Breast epithelium (tissue), 3 donors: ENCODE measurements around the gene FN3K.

ENCODE experiments used
- POLR2A ChIP-seq: fragments of 450-650 bp; IDR thresholded peaks from one replicate; pipeline ENCODE4 v1.6.1; 2016; ENCODE audit warnings: antibody characterized with exemption, mild to moderate bottlenecking, moderate library complexity
- POLR2AphosphoS5 ChIP-seq, 3 donors: sonication (generic); formaldehyde crosslinking; IDR thresholded peaks; one replicate each; pipeline ENCODE4 v1.6.1; 2017; ENCODE audit warnings: antibody characterized with exemption in 3 of 3
- TF ChIP-seq, protein P1 (sequence below), 3 donors: fragments of 450-650 bp; IDR thresholded peaks; one replicate each; pipeline ENCODE4 v1.5.1; 2016 to 2017; ENCODE audit warnings: antibody characterized with exemption in 3 of 3, mild to moderate bottlenecking in 3 of 3, moderate library complexity in 3 of 3

GRCh38 chr17:82783498-82783897, 48.1 kb downstream of the FN3K start:
- TF ChIP-seq, protein P1, sequence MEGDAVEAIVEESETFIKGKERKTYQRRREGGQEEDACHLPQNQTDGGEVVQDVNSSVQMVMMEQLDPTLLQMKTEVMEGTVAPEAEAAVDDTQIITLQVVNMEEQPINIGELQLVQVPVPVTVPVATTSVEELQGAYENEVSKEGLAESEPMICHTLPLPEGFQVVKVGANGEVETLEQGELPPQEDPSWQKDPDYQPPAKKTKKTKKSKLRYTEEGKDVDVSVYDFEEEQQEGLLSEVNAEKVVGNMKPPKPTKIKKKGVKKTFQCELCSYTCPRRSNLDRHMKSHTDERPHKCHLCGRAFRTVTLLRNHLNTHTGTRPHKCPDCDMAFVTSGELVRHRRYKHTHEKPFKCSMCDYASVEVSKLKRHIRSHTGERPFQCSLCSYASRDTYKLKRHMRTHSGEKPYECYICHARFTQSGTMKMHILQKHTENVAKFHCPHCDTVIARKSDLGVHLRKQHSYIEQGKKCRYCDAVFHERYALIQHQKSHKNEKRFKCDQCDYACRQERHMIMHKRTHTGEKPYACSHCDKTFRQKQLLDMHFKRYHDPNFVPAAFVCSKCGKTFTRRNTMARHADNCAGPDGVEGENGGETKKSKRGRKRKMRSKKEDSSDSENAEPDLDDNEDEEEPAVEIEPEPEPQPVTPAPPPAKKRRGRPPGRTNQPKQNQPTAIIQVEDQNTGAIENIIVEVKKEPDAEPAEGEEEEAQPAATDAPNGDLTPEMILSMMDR (IDR thresholded peaks at IDR 0.05), result no peak
- TF ChIP-seq POLR2A, result no peak
- TF ChIP-seq POLR2AphosphoS5 (IDR thresholded peaks at IDR 0.05), result no peak
